HepG2 (cell line): Measurements from ENCODE around the gene SYMPK. TPM values are rescaled to one million over a fixed set of nuclear protein-coding genes. Genes with fewer than 3 reads are reported as not detected.

Source experiments
- AGO2 ChIP-seq: fragments of 200-400 bp; formaldehyde crosslinking; optimal IDR thresholded peaks from 2 replicates; pipeline ENCODE3; 2017; ENCODE audit warnings: mild to moderate bottlenecking, low read depth, low read length, moderate library complexity
- ATF4 ChIP-seq, 2 experiments: fragments of 450-650 bp in 1 of 2; sonication (generic) in 1 of 2; formaldehyde crosslinking; IDR thresholded peaks; 2 replicates each; pipeline versions ENCODE4 v1.5.0 to v1.8.0; 2020 to 2022; ENCODE audit warnings: mild to moderate bottlenecking in 1 of 2, missing genetic modification reagents in 1 of 2
- DRAP1 ChIP-seq: IDR thresholded peaks from 2 replicates; pipeline ENCODE4 v1.6.1; 2016; ENCODE audit warnings: missing genetic modification reagents, missing compliant biosample characterization
- HOXA3 ChIP-seq: sonication (generic); formaldehyde crosslinking; IDR thresholded peaks from 2 replicates; pipeline ENCODE4 v1.5.0; 2020; ENCODE audit warnings: missing genetic modification reagents
- KDM5A ChIP-seq: fragments of 200-600 bp; sonication (generic); IDR thresholded peaks from 2 replicates; pipeline ENCODE4 v1.7.0; 2018; ENCODE audit warnings: antibody characterized with exemption, mild to moderate bottlenecking, low read length, borderline replicate concordance
- MATR3 ChIP-seq: sonication (generic); formaldehyde crosslinking; IDR thresholded peaks from 2 replicates; pipeline ENCODE4 v1.4.0; 2020; ENCODE audit warnings: missing genetic modification reagents
- MIXL1 ChIP-seq: IDR thresholded peaks from 2 replicates; pipeline ENCODE4 v1.6.1; 2016
- MTF1 ChIP-seq: sonication (generic); formaldehyde crosslinking; IDR thresholded peaks from 2 replicates; pipeline ENCODE4 v1.5.0; 2020; ENCODE audit warnings: missing genetic modification reagents
- NCOA1 ChIP-seq: sonication (generic); formaldehyde crosslinking; IDR thresholded peaks from 2 replicates; pipeline ENCODE4 v1.9.0; 2021; ENCODE audit warnings: missing genetic modification reagents
- SRF ChIP-seq: IDR thresholded peaks from 2 replicates; pipeline ENCODE4 v1.6.1; 2011; ENCODE audit warnings: mild to moderate bottlenecking, low read depth, low read length, moderate library complexity
- SYNCRIP ChIP-seq: fragments of 200-400 bp; formaldehyde crosslinking; IDR thresholded peaks from 2 replicates; pipeline ENCODE4 v1.6.1; 2018; ENCODE audit warnings: mild to moderate bottlenecking, low read depth, low read length; ENCODE audit not compliant: insufficient read depth
- THAP9 ChIP-seq: sonication (generic); formaldehyde crosslinking; IDR thresholded peaks from 2 replicates; pipeline ENCODE4; 2020; ENCODE audit warnings: missing genetic modification reagents, mild to moderate bottlenecking, borderline replicate concordance
- TMF1 ChIP-seq: sonication (generic); formaldehyde crosslinking; IDR thresholded peaks from 2 replicates; pipeline ENCODE4 v1.8.1; 2022; ENCODE audit warnings: low read depth, missing genetic modification reagents
- U2AF2 ChIP-seq: fragments of 200-400 bp; formaldehyde crosslinking; IDR thresholded peaks from 2 replicates; pipeline ENCODE4 v1.6.1; 2017; ENCODE audit warnings: low read depth, mild to moderate bottlenecking, low read length
- ZFP82 ChIP-seq: sonication (generic); formaldehyde crosslinking; IDR thresholded peaks from 2 replicates; pipeline ENCODE4 v1.5.1; 2020; ENCODE audit warnings: mild to moderate bottlenecking, missing genetic modification reagents, borderline replicate concordance
- ZKSCAN5 ChIP-seq: sonication (generic); formaldehyde crosslinking; IDR thresholded peaks from 2 replicates; pipeline ENCODE4 v1.5.1; 2020; ENCODE audit warnings: mild to moderate bottlenecking, missing genetic modification reagents
- ZNF12 ChIP-seq: sonication (generic); formaldehyde crosslinking; IDR thresholded peaks from 2 replicates; pipeline ENCODE4 v1.5.0; 2020; ENCODE audit warnings: missing genetic modification reagents
- ZNF138 ChIP-seq: sonication (generic); formaldehyde crosslinking; IDR thresholded peaks from 2 replicates; pipeline ENCODE4 v1.5.0; 2020; ENCODE audit warnings: mild to moderate bottlenecking, low read depth, missing genetic modification reagents
- ZNF556 ChIP-seq: sonication (generic); formaldehyde crosslinking; IDR thresholded peaks from 2 replicates; pipeline ENCODE4 v1.4.0; 2020; ENCODE audit warnings: mild to moderate bottlenecking, missing genetic modification reagents, borderline replicate concordance
- ZNF891 ChIP-seq: sonication (generic); formaldehyde crosslinking; IDR thresholded peaks from 2 replicates; pipeline ENCODE4 v1.5.0; 2020; ENCODE audit warnings: mild to moderate bottlenecking, missing genetic modification reagents
- polyA plus RNA-seq, 8 experiments: library from polyadenylated mRNA; depleted of rRNA in 3 of 8; stranded (reverse) in 7 of 8; unstranded in 1 of 8; fragments of >200 nt; fragmentation: Illumina TruSeq in 4 of 8; extraction: Trizol in 4 of 8; gene quantifications; 2 replicates each; pipeline versions ENCODE4 v1.2.1 to v1.2.3, GENCODE V29; 2011 to 2016; ENCODE audit warnings: low read depth in 4 of 8, missing spikeins in 1 of 8, mixed read lengths in 1 of 8; ENCODE audit not compliant: insufficient read depth in 1 of 8
- total RNA-seq, 5 experiments: library from RNA; depleted of rRNA; stranded (reverse); fragments of >200 nt; fragmentation: Illumina TruSeq; extraction: Trizol; gene quantifications; 2 replicates each; pipeline ENCODE4 v1.2.3, GENCODE V29; 2016; ENCODE audit warnings: low read depth in 1 of 5
- TF ChIP-seq, protein P1 (sequence below): sonication (generic); formaldehyde crosslinking; IDR thresholded peaks from 2 replicates; pipeline ENCODE4 v1.5.0; 2020; ENCODE audit warnings: mild to moderate bottlenecking, missing genetic modification reagents
- TF ChIP-seq, protein P2 (sequence below): IDR thresholded peaks from 2 replicates; pipeline ENCODE4 v1.6.1; 2012; ENCODE audit warnings: inconsistent platforms
- TF ChIP-seq, protein P3 (sequence below): sonication (generic); formaldehyde crosslinking; IDR thresholded peaks from 2 replicates; pipeline ENCODE4 v1.4.0; 2020; ENCODE audit warnings: missing genetic modification reagents; ENCODE audit errors: not compliant biosample characterization

The SYMPK gene
- total and polyA plus RNA-seq, 2 of the 13 experiments (the other 11 are each of a cell fraction or from before 2014, with no cell fraction given), result 21.9 to 55.7 TPM

- TF ChIP-seq, protein P1, sequence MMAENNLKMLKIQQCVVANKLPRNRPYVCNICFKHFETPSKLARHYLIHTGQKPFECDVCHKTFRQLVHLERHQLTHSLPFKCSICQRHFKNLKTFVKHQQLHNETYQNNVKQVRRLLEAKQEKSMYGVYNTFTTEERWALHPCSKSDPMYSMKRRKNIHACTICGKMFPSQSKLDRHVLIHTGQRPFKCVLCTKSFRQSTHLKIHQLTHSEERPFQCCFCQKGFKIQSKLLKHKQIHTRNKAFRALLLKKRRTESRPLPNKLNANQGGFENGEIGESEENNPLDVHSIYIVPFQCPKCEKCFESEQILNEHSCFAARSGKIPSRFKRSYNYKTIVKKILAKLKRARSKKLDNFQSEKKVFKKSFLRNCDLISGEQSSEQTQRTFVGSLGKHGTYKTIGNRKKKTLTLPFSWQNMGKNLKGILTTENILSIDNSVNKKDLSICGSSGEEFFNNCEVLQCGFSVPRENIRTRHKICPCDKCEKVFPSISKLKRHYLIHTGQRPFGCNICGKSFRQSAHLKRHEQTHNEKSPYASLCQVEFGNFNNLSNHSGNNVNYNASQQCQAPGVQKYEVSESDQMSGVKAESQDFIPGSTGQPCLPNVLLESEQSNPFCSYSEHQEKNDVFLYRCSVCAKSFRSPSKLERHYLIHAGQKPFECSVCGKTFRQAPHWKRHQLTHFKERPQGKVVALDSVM, result peak; percentile 85
- TF ChIP-seq, protein P2, sequence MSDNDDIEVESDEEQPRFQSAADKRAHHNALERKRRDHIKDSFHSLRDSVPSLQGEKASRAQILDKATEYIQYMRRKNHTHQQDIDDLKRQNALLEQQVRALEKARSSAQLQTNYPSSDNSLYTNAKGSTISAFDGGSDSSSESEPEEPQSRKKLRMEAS, result peak; percentile 77
- TF ChIP-seq HOXA3 (CRISPR knock-in tag) (peak; percentile 74), NCOA1 (CRISPR knock-in tag) (no peak), ZNF12 (no peak), THAP9 (CRISPR knock-in tag) (no peak), U2AF2 (no peak), ZNF556 (CRISPR knock-in tag) (no peak), ZFP82 (CRISPR knock-in tag) (peak; percentile 34; the same call in 1 of the 2 replicates), ZNF138 (CRISPR knock-in tag) (peak; percentile 8; the same call in 1 of the 2 replicates), MATR3 (CRISPR knock-in tag) (no peak), DRAP1 (no peak), KDM5A (no peak), MIXL1 (CRISPR knock-in tag) (no peak), MTF1 (CRISPR knock-in tag) (no peak), AGO2 (peak; percentile 12), ZKSCAN5 (CRISPR knock-in tag) (no peak), ZNF891 (CRISPR knock-in tag) (no peak), ATF4 (CRISPR knock-in tag; IDR thresholded peaks at IDR 0.05) (no peak), TMF1 (no peak), SRF (0 out of 2 replicates have a peak, but pooled peaks have one; percentile 39), SYNCRIP (no peak)
- TF ChIP-seq, protein P3, sequence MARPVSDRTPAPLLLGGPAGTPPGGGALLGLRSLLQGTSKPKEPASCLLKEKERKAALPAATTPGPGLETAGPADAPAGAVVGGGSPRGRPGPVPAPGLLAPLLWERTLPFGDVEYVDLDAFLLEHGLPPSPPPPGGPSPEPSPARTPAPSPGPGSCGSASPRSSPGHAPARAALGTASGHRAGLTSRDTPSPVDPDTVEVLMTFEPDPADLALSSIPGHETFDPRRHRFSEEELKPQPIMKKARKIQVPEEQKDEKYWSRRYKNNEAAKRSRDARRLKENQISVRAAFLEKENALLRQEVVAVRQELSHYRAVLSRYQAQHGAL (CRISPR knock-in tag), result no peak
Measured at GRCh38 chr19:45885556-45886426, 22.8 kb upstream of the SYMPK start, which contains the start of gene IRF2BP1 (continued).
